Body of pancreas (tissue), 4 donors: ENCODE measurements around the gene NAIF1.

Experiments used
- POLR2A ChIP-seq, 3 donors: fragments of 450-650 bp; IDR thresholded peaks; one replicate each; pipeline ENCODE4 v1.6.1; 2016; ENCODE audit warnings: antibody characterized with exemption in 3 of 3, mild to moderate bottlenecking in 2 of 3
- TF ChIP-seq, protein P1 (sequence below), 7 experiments: fragments of 450-650 bp in 4 of 7; fragments of 200-600 bp in 3 of 7; sonication (generic) in 3 of 7; IDR thresholded peaks; one replicate each; pipeline ENCODE4 v1.5.1; 2016 to 2019; ENCODE audit warnings: antibody characterized with exemption in 7 of 7

GRCh38 chr9:128114326-128115186 lies 47.4 kb upstream of the NAIF1 start:
- TF ChIP-seq, protein P1, sequence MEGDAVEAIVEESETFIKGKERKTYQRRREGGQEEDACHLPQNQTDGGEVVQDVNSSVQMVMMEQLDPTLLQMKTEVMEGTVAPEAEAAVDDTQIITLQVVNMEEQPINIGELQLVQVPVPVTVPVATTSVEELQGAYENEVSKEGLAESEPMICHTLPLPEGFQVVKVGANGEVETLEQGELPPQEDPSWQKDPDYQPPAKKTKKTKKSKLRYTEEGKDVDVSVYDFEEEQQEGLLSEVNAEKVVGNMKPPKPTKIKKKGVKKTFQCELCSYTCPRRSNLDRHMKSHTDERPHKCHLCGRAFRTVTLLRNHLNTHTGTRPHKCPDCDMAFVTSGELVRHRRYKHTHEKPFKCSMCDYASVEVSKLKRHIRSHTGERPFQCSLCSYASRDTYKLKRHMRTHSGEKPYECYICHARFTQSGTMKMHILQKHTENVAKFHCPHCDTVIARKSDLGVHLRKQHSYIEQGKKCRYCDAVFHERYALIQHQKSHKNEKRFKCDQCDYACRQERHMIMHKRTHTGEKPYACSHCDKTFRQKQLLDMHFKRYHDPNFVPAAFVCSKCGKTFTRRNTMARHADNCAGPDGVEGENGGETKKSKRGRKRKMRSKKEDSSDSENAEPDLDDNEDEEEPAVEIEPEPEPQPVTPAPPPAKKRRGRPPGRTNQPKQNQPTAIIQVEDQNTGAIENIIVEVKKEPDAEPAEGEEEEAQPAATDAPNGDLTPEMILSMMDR (IDR thresholded peaks at IDR 0.05): no peak
- TF ChIP-seq POLR2A (IDR thresholded peaks at IDR 0.05): no peak
